HEK293 (cell line): ENCODE results near the gene DDX56.

ENCODE experiments used
- SP2 ChIP-seq: fragments of 450-650 bp; formaldehyde crosslinking; IDR thresholded peaks from 2 replicates; pipeline ENCODE4 v1.5.1; 2016; ENCODE audit warnings: missing biosample characterization, missing genetic modification characterization
- TCF7L2 ChIP-seq: IDR thresholded peaks from 2 replicates; pipeline ENCODE4 v1.6.1; 2011; ENCODE audit warnings: low read depth, mild to moderate bottlenecking, inconsistent platforms, low read length, moderate library complexity, borderline replicate concordance
- YY1 ChIP-seq: fragments of 450-650 bp; formaldehyde crosslinking; IDR thresholded peaks from 2 replicates; pipeline ENCODE4 v1.5.1; 2018; ENCODE audit warnings: missing biosample characterization, missing genetic modification characterization
- ZNF114 ChIP-seq: fragments of 450-650 bp; formaldehyde crosslinking; IDR thresholded peaks from 2 replicates; pipeline ENCODE4 v1.5.0; 2017; ENCODE audit warnings: missing biosample characterization, missing genetic modification characterization
- ZNF138 ChIP-seq: fragments of 450-650 bp; formaldehyde crosslinking; IDR thresholded peaks from 2 replicates; pipeline ENCODE4 v1.5.1; 2016; ENCODE audit warnings: missing biosample characterization, missing genetic modification characterization, borderline replicate concordance
- ZNF2 ChIP-seq: fragments of 450-650 bp; formaldehyde crosslinking; IDR thresholded peaks from 2 replicates; pipeline ENCODE4 v1.5.1; 2016; ENCODE audit warnings: missing biosample characterization, missing genetic modification characterization
- ZNF274 ChIP-seq, 2 experiments: fragments of 200-500 bp in 1 of 2; fragments of 450-650 bp in 1 of 2; sonication (Bioruptor generic) in 1 of 2; formaldehyde crosslinking in 1 of 2; IDR thresholded peaks; 2 replicates each; pipeline versions ENCODE4 v1.5.1 to v1.6.1; 2014 to 2016; ENCODE audit warnings: borderline replicate concordance in 1 of 2, inconsistent platforms in 1 of 2, low read length in 1 of 2, missing biosample characterization in 1 of 2, missing genetic modification characterization in 1 of 2
- ZNF292 ChIP-seq: fragments of 450-650 bp; formaldehyde crosslinking; IDR thresholded peaks from 2 replicates; pipeline ENCODE4 v1.5.1; 2016; ENCODE audit warnings: low read depth, missing biosample characterization, missing genetic modification characterization, borderline replicate concordance
- ZNF394 ChIP-seq: fragments of 450-650 bp; formaldehyde crosslinking; IDR thresholded peaks from 2 replicates; pipeline ENCODE4 v1.5.1; 2016; ENCODE audit warnings: missing biosample characterization, missing genetic modification characterization, mild to moderate bottlenecking, moderate library complexity, borderline replicate concordance
- ZNF426 ChIP-seq: fragments of 450-650 bp; formaldehyde crosslinking; IDR thresholded peaks from 2 replicates; pipeline ENCODE4 v1.5.1; 2017; ENCODE audit warnings: missing biosample characterization, missing genetic modification characterization, mild to moderate bottlenecking, inconsistent platforms, moderate library complexity
- ZNF558 ChIP-seq: fragments of 450-650 bp; formaldehyde crosslinking; IDR thresholded peaks from 2 replicates; pipeline ENCODE4 v1.5.1; 2016; ENCODE audit warnings: missing biosample characterization, missing genetic modification characterization
- ZNF660 ChIP-seq: fragments of 450-650 bp; IDR thresholded peaks from 2 replicates; pipeline ENCODE4 v1.5.1; 2018; ENCODE audit warnings: missing biosample characterization, mild to moderate bottlenecking, missing genetic modification characterization
- TF ChIP-seq, protein P1 (sequence below): fragments of 450-650 bp; formaldehyde crosslinking; IDR thresholded peaks from 2 replicates; pipeline ENCODE4 v1.5.1; 2016; ENCODE audit warnings: missing biosample characterization, missing genetic modification characterization
- TF ChIP-seq, protein P2 (sequence below): fragments of 450-650 bp; formaldehyde crosslinking; IDR thresholded peaks from 2 replicates; pipeline ENCODE4 v1.5.1; 2016; ENCODE audit warnings: missing biosample characterization, missing genetic modification characterization

DNA sequence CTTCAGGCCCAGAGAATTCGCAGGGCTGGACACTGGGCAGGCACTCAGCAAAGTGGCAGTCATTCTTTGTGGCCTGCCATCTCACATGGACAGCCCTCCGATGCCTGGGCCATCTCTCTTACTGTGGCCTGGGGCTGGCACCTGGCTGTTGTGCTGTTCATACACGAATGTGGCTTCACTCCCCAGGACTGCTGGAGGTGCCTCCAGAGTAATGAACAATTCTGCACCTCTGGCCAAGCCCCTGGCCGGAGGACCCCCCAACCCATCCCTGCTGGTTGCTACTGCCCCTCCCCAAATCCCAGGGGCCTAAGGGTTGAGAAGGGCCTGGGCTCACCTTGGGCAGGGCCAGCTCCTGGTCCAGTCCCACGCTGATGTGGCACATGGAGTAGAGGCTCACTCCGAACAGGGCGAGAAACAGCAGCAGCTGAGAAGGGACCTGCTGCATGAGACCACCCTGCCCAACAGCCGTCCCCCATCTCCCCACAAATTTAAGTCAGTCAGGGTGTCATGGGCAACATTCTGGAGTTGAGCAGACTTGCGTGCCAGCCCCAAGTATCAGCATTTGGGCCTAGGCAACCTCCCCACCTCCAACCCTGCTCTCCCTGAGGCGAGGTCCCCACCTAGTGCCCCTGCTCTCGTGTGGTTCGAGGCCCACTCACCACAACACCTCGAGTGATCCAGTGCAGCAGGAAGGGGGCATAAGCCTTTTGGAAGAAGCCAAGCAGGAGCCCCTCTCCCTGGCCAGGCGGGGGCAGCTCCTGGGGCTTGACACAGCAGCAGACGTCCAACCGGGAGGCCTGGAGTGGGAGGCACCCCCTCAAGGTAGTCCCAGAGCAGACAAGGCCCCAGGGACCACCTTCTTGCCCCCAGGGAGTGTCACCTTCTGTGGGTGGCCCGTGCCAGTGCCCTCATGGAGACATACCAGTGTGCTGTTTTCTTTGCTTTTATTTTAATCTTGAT, 42.0 kb downstream of the DDX56 start:
- TF ChIP-seq ZNF274 (IDR thresholded peaks at IDR 0.05; ENCODE audit: low read length) (no peak), ZNF274 (tag by site-specific recombination; IDR thresholded peaks at IDR 0.05; ENCODE audit: borderline replicate concordance) (no peak), SP2 (tag by site-specific recombination) (no peak), ZNF292 (tag by site-specific recombination) (no peak), ZNF660 (tag by site-specific recombination) (no peak), YY1 (no peak), ZNF138 (tag by site-specific recombination) (no peak), ZNF2 (tag by site-specific recombination) (no peak), ZNF558 (tag by site-specific recombination) (no peak), ZNF426 (tag by site-specific recombination) (no peak), TCF7L2 (no peak), ZNF394 (tag by site-specific recombination) (no peak), ZNF114 (tag by site-specific recombination) (no peak)
- TF ChIP-seq, protein P1, sequence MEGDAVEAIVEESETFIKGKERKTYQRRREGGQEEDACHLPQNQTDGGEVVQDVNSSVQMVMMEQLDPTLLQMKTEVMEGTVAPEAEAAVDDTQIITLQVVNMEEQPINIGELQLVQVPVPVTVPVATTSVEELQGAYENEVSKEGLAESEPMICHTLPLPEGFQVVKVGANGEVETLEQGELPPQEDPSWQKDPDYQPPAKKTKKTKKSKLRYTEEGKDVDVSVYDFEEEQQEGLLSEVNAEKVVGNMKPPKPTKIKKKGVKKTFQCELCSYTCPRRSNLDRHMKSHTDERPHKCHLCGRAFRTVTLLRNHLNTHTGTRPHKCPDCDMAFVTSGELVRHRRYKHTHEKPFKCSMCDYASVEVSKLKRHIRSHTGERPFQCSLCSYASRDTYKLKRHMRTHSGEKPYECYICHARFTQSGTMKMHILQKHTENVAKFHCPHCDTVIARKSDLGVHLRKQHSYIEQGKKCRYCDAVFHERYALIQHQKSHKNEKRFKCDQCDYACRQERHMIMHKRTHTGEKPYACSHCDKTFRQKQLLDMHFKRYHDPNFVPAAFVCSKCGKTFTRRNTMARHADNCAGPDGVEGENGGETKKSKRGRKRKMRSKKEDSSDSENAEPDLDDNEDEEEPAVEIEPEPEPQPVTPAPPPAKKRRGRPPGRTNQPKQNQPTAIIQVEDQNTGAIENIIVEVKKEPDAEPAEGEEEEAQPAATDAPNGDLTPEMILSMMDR (tag by site-specific recombination) = no peak
- TF ChIP-seq, protein P2, sequence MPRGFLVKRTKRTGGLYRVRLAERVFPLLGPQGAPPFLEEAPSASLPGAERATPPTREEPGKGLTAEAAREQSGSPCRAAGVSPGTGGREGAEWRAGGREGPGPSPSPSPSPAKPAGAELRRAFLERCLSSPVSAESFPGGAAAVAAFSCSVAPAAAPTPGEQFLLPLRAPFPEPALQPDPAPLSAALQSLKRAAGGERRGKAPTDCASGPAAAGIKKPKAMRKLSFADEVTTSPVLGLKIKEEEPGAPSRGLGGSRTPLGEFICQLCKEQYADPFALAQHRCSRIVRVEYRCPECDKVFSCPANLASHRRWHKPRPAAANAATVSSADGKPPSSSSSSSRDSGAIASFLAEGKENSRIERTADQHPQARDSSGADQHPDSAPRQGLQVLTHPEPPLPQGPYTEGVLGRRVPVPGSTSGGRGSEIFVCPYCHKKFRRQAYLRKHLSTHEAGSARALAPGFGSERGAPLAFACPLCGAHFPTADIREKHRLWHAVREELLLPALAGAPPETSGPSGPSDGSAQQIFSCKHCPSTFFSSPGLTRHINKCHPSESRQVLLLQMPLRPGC (tag by site-specific recombination) = no peak
